ENCODE results near the gene ABCG4. TPM values are rescaled to one million over a fixed set of nuclear protein-coding genes. Genes with fewer than 3 reads are reported as not detected.

ABCG4 gene
- total and polyA plus RNA-seq, 2 of the 8 experiments (the other 6 are each of a cell fraction or from before 2014, with no cell fraction given): 1.8 to 2.3 TPM

- H3K27me3 ChIP-seq (replicated peaks in 1 of 4; ENCODE audit: control insufficient read depth in 3 of 4, extremely low read depth in 1 of 4, insufficient read depth in 3 of 4, low read length in 3 of 4): no peaks in the 10 kb centered on the region
- peak overlapping the region; percentile 60 for H4K8ac ChIP-seq (ENCODE audit: extremely low read depth, insufficient read depth, low read length)
- H4K20me1 ChIP-seq (replicated peaks in 1 of 2; ENCODE audit: control insufficient read depth in 1 of 2, insufficient read depth in 2 of 2, low read length in 2 of 2): peaks cover 0 to 2% of the 10 kb centered on the region in 2 experiments
- peak overlapping the region; percentile 66 to 97 (median 90) for H3K4me3 ChIP-seq (ENCODE audit: extremely low read depth in 1 of 4, insufficient read depth in 2 of 4, low read depth in 3 of 4, low read length in 4 of 4)
- peak overlapping the region; percentile 99; the same call in 1 of the 2 replicates for H2AK5ac ChIP-seq (ENCODE audit: low read depth, low read length)
- DNase-seq (ENCODE audit: low read depth in 1 of 2, low spot score in 2 of 2) (peak in 1 of 2 experiments; percentile 85), FAIRE-seq (no peak)
- no peak overlapping the region for H3K18ac ChIP-seq (ENCODE audit: extremely low read depth, low read length)
- TF ChIP-seq HDAC2 (IDR thresholded peaks at IDR 0.05; ENCODE audit: borderline replicate concordance in 1 of 2, low read depth in 2 of 2, low read length in 2 of 2) (no peak), CBX5 (IDR thresholded peaks at IDR 0.05; ENCODE audit: low read depth, low read length) (no peak), PHF8 (conservative IDR thresholded peaks at IDR 0.05; ENCODE audit: low read depth, low read length) (peak; percentile 53; the same call in 1 of the 2 replicates), SAP30 (IDR thresholded peaks at IDR 0.05; ENCODE audit: insufficient read depth, insufficient replicate concordance, low read length) (no peak), KDM5A (IDR thresholded peaks at IDR 0.05; ENCODE audit: low read length) (peak; percentile 53; the same call in 1 of the 2 replicates), SIN3A (conservative IDR thresholded peaks at IDR 0.05 in 1 of 2, IDR thresholded peaks at IDR 0.05 in 1 of 2; ENCODE audit: low read depth in 1 of 2, low read length in 2 of 2) (peak; percentile 13 to 42; a peak in 2 of 4 replicates), SIX5 (IDR thresholded peaks at IDR 0.05; ENCODE audit: low read depth, low read length) (no peak), TAF1 (IDR thresholded peaks at IDR 0.05; ENCODE audit: low read depth, low read length) (peak; percentile 61; the same call in 1 of the 2 replicates)
- no peak overlapping the region for H2BK120ac ChIP-seq (replicated peaks; ENCODE audit: low read depth, low read length)
- H3K27ac ChIP-seq (ENCODE audit: low read depth, low read length): peak overlapping the region; percentile 99
- no peak overlapping the region; the same call in none of the 2 replicates for H2BK12ac ChIP-seq (ENCODE audit: low read depth, low read length)
- peak overlapping the region; percentile 69 for H4K91ac ChIP-seq (replicated peaks; ENCODE audit: insufficient read length, low read length)
- peak overlapping the region; percentile 71 to 92 (median 88) for H3K9ac ChIP-seq (replicated peaks in 1 of 4; ENCODE audit: extremely low read depth in 1 of 4, low read depth in 3 of 4, low read length in 3 of 4)
- no peak overlapping the region for H3K23ac ChIP-seq (ENCODE audit: insufficient read length)
- H3K4ac ChIP-seq (replicated peaks; ENCODE audit: insufficient read length, low read depth, low read length): peak overlapping the region; percentile 5
- no peak overlapping the region for H3K14ac ChIP-seq (ENCODE audit: insufficient read length)
- H3K9me3 ChIP-seq (ENCODE audit: insufficient read depth in 2 of 2, low read depth in 1 of 2, low read length in 1 of 2): no peaks in the 10 kb centered on the region
- H3K4me2 ChIP-seq (ENCODE audit: insufficient read depth in 1 of 2, low read depth in 2 of 2, low read length in 2 of 2): peak overlapping the region; percentile 92 to 98
- peaks cover 0 to 12% of the 10 kb centered on the region in 2 experiments; a peak in 2 of 4 replicates for H3K79me2 ChIP-seq (ENCODE audit: control insufficient read depth in 1 of 2, insufficient read depth in 2 of 2, low read length in 2 of 2)
- WGBS, 2 experiments (ENCODE audit: extremely low coverage in 1 of 2, insufficient coverage in 1 of 2, insufficient read length in 1 of 2, insufficient replicate concordance in 2 of 2, low coverage in 1 of 2, low lambda C conversion rate in 2 of 2, missing lambda C conversion rate in 1 of 2): 2% methylated on average over 29 of the region's 29 CpGs; no CpG with 5 or more reads in 1 of the 2 experiments
- peaks cover 3 to 15% (median 5%) of the 10 kb centered on the region in 4 experiments; a peak in 6 of 7 replicates for H3K4me1 ChIP-seq (replicated peaks in 1 of 4; ENCODE audit: control insufficient read depth in 3 of 4, insufficient read depth in 4 of 4, low read length in 3 of 4)
- CTCF ChIA-PET (ENCODE audit: partially characterized antibody): interaction anchor here (1.2 to 1.7 kb wide), 5 partner anchors 11 to 222 kb away, joined by 3 to 9 read pairs (median 4); no protein-coding TSS in a partner anchor
- peaks cover 17% of the 10 kb centered on the region for H3K23me2 ChIP-seq (ENCODE audit: low read depth, low read length)
- peaks cover 7% of the 10 kb centered on the region for H3K79me1 ChIP-seq (ENCODE audit: low read depth, low read length)
- H3K36me3 ChIP-seq (ENCODE audit: control insufficient read depth in 2 of 4, insufficient read depth in 4 of 4, low read length in 3 of 4): peaks cover 5 to 24% (median 16%) of the 10 kb centered on the region in 4 experiments; a peak in 6 of 8 replicates
- peak overlapping the region; percentile 44 for H4K5ac ChIP-seq (ENCODE audit: insufficient read length, low read depth, low read length)
- H2BK5ac ChIP-seq (ENCODE audit: low read depth, low read length): peak overlapping the region; percentile 96
- peak overlapping the region; percentile 35 for H3K56ac ChIP-seq (replicated peaks; ENCODE audit: insufficient read length, low read depth, low read length)
- no peak overlapping the region for H2AFZ ChIP-seq (ENCODE audit: low read length)
- POLR2A ChIA-PET (ENCODE audit: partially characterized antibody): interaction anchor here (0.9 to 2.1 kb wide), 17 partner anchors 8 to 275 kb away, joined by 3 to 17 read pairs (median 5); partner anchors contain the start of genes HINFP, RPS25, SLC37A4 and TRAPPC4
- no peak overlapping the region for H2BK20ac ChIP-seq (ENCODE audit: low read length)
- H2BK15ac ChIP-seq (ENCODE audit: low read length): no peak overlapping the region
Measured at GRCh38 chr11:119100994-119101758, 47.7 kb upstream of the ABCG4 start.

Measured in H1 (cell line).